GM11168 (cell line): ENCODE measurements around the gene CTIF.

Experiments used
- in situ Hi-C: fragments of 300-500 bp; cut with MboI; formaldehyde crosslinking; loops from one replicate; pipeline ENCODE4 v1.12.0; 2022; ENCODE audit warnings: low sequenced_read_pairs; ENCODE audit not compliant: unreplicated experiment

CTIF gene

GRCh38 chr18:48819276-48819675 is 280.4 kb downstream of the CTIF start:
- in situ Hi-C loops = no loop called here

GRCh38 chr18:48819781-48820482 is 281.1 kb downstream of the CTIF start:
- in situ Hi-C loops = no loop called here

GRCh38 chr18:48820483-48821250 is 281.8 kb downstream of the CTIF start:
- in situ Hi-C loops = no loop called here

GRCh38 chr18:48821251-48821590 is 282.4 kb downstream of the CTIF start:
- in situ Hi-C loops = no loop called here

GRCh38 chr18:48821845-48822244 is 283.0 kb downstream of the CTIF start:
- in situ Hi-C loops = no loop called here

GRCh38 chr18:48824231-48824970 is 285.6 kb downstream of the CTIF start:
- in situ Hi-C loops = no loop called here

GRCh38 chr18:48825101-48825745 is 286.4 kb downstream of the CTIF start:
- in situ Hi-C loops = no loop called here

- in situ Hi-C loops = no loop called here
These were observed 287.4 kb downstream of the CTIF start for GRCh38 chr18:48826271-48826670.

GRCh38 chr18:48826806-48827205 is 288.0 kb downstream of the CTIF start:
- in situ Hi-C loops = no loop called here

GRCh38 chr18:48827291-48828193 is 288.7 kb downstream of the CTIF start:
- in situ Hi-C loops = no loop called here

GRCh38 chr18:48828194-48828545 is 289.3 kb downstream of the CTIF start:
- in situ Hi-C loops = no loop called here

- in situ Hi-C loops = no loop called here
These were observed 290.0 kb downstream of the CTIF start for GRCh38 chr18:48828691-48829442.

GRCh38 chr18:48829443-48830149 is 290.8 kb downstream of the CTIF start:
- in situ Hi-C loops = no loop called here

GRCh38 chr18:48831113-48831759 is 292.4 kb downstream of the CTIF start:
- in situ Hi-C loops = no loop called here

GRCh38 chr18:48831802-48832201 is 293.0 kb downstream of the CTIF start:
- in situ Hi-C loops = no loop called here

- in situ Hi-C loops = no loop called here
These were observed 294.3 kb downstream of the CTIF start for GRCh38 chr18:48832938-48833700.

GRCh38 chr18:48833701-48834412 is 295.0 kb downstream of the CTIF start:
- in situ Hi-C loops = no loop called here
